Trophoblast cell (in vitro differentiated cells and primary cell): ENCODE results near the gene IRS1.

Source experiments
- DNase-seq, 2 donors: peaks; one replicate each; pipeline ENCODE4 v3.0.0-alpha.2; 2016
- H2AFZ ChIP-seq: 2 replicates; pipeline ENCODE4 v1.6.1; 2013; ENCODE audit warnings: low read length, moderate library complexity, mild to moderate bottlenecking; ENCODE audit not compliant: insufficient read depth, poor library complexity
- H2AK5ac ChIP-seq: 2 replicates; pipeline ENCODE4 v1.6.1; 2013; ENCODE audit warnings: mild to moderate bottlenecking, low read length
- H2BK120ac ChIP-seq: 2 replicates; pipeline ENCODE4 v1.6.1; 2013; ENCODE audit warnings: low read length, mild to moderate bottlenecking, moderate library complexity; ENCODE audit not compliant: insufficient read depth, poor library complexity
- H2BK12ac ChIP-seq: 2 replicates; pipeline ENCODE4 v1.6.1; 2013; ENCODE audit warnings: mild to moderate bottlenecking, low read length, moderate library complexity
- H2BK5ac ChIP-seq: 2 replicates; pipeline ENCODE4 v1.6.1; 2013; ENCODE audit warnings: low read length, low read depth, moderate library complexity, mild to moderate bottlenecking; ENCODE audit not compliant: poor library complexity
- H3K14ac ChIP-seq: 2 replicates; pipeline ENCODE4 v1.6.1; 2013; ENCODE audit warnings: mild to moderate bottlenecking, low read length
- H3K18ac ChIP-seq: 2 replicates; pipeline ENCODE4 v1.6.1; 2013; ENCODE audit warnings: mild to moderate bottlenecking, low read length
- H3K23ac ChIP-seq: 2 replicates; pipeline ENCODE4 v1.6.1; 2013; ENCODE audit warnings: low read length
- H3K27ac ChIP-seq: 2 replicates; pipeline ENCODE4 v1.5.1; 2013; ENCODE audit warnings: low read depth, mild to moderate bottlenecking, inconsistent platforms, low read length, moderate library complexity
- H3K27me3 ChIP-seq: 2 replicates; pipeline ENCODE4 v1.6.1; 2013; ENCODE audit warnings: inconsistent platforms, mild to moderate bottlenecking, low read length, moderate library complexity; ENCODE audit not compliant: insufficient read depth
- H3K36me3 ChIP-seq, 2 experiments: 1 replicate in 1 of 2; 2 replicates in 1 of 2; pipeline ENCODE4 v1.6.1; 2013; ENCODE audit warnings: low read length in 2 of 2, mild to moderate bottlenecking in 2 of 2, moderate library complexity in 1 of 2; ENCODE audit not compliant: insufficient read depth in 2 of 2, control insufficient read depth in 1 of 2
- H3K4ac ChIP-seq: 2 replicates; pipeline ENCODE4 v1.6.1; 2013; ENCODE audit warnings: low read depth, mild to moderate bottlenecking, low read length, moderate library complexity
- H3K4me1 ChIP-seq, 2 experiments: 1 replicate in 1 of 2; 2 replicates in 1 of 2; pipeline ENCODE4 v1.6.1; 2013; ENCODE audit warnings: low read length in 2 of 2, mild to moderate bottlenecking in 2 of 2, moderate library complexity in 1 of 2; ENCODE audit not compliant: insufficient read depth in 2 of 2, control insufficient read depth in 1 of 2
- H3K4me2 ChIP-seq: 2 replicates; pipeline ENCODE4 v1.6.1; 2013; ENCODE audit warnings: inconsistent platforms, mild to moderate bottlenecking, low read length, moderate library complexity
- H3K4me3 ChIP-seq: 2 replicates; pipeline ENCODE4 v1.5.1; 2013; ENCODE audit warnings: mild to moderate bottlenecking, low read depth, low read length, inconsistent platforms
- H3K79me1 ChIP-seq: one replicate; pipeline ENCODE4 v1.6.1; 2013; ENCODE audit warnings: low read length
- H3K79me2 ChIP-seq: 2 replicates; pipeline ENCODE4 v1.6.1; 2013; ENCODE audit warnings: low read length, mild to moderate bottlenecking; ENCODE audit not compliant: control insufficient read depth, insufficient read depth, poor library complexity
- H3K9ac ChIP-seq: 2 replicates; pipeline ENCODE4 v1.6.1; 2013; ENCODE audit warnings: mild to moderate bottlenecking, low read length
- H3K9me3 ChIP-seq: 2 replicates; pipeline ENCODE4 v1.6.1; 2013; ENCODE audit warnings: low read depth, mild to moderate bottlenecking, control low read depth, inconsistent platforms, low read length; ENCODE audit not compliant: insufficient read depth
- H4K12ac ChIP-seq: 2 replicates; pipeline ENCODE4 v1.6.1; 2013; ENCODE audit warnings: low read depth, mild to moderate bottlenecking, low read length, moderate library complexity
- H4K8ac ChIP-seq: 2 replicates; pipeline ENCODE4 v1.6.1; 2013; ENCODE audit warnings: low read depth, mild to moderate bottlenecking, low read length, moderate library complexity
- H4K91ac ChIP-seq: one replicate; pipeline ENCODE4 v1.6.1; 2013; ENCODE audit warnings: low read depth, mild to moderate bottlenecking, low read length, moderate library complexity
- WGBS: extraction: QIAGEN DNeasy Blood & Tissue Kit; methylation state at CpG from one replicate; pipeline ENCODE4 v1.1.7; 2013; ENCODE audit warnings: missing lambda C conversion rate; ENCODE audit not compliant: insufficient read length, insufficient coverage; ENCODE audit errors: extremely low coverage; 5-methylcytosine and 5-hydroxymethylcytosine counted together

Gene IRS1

DNA sequence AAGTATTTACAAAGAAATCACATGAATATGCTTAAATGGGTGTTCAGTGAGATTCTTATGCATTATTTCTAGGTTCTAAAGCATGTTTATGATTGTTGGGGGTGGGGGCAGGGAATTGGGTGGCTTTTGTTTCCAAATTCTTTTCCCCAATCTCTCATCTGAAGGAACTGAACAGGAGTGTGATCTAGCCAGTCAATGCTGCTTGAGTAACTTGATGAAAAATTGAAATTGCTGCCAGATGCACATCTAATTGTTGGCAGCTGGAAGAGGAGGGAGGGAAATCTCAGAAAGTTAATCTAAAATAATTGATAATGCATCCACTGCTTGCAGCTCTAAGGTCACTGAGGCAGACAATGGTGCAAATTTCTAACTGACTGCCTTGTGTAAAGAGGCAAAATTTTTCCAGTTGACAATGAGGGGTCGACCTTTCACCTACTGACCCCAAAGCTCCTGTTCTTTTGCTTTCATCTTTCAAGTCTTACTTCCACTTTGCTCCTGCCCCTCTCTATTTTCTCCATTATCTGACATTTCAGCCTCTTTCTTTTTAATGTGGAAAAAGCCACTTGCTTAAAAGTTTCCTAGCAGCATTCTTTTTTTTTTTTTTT, 53.3 kb downstream of the IRS1 start:
- no peak for DNase-seq
- H3K79me1 ChIP-seq = no peaks in the 10 kb centered on the region
- H2BK5ac ChIP-seq = no peak overlapping the region
- H3K79me2 ChIP-seq = no peaks in the 10 kb centered on the region
- no peak overlapping the region for H4K8ac ChIP-seq
- no peak overlapping the region for H4K12ac ChIP-seq
- no peak overlapping the region for H4K91ac ChIP-seq
- no peaks in the 10 kb centered on the region for H3K9me3 ChIP-seq
- peaks cover 4 to 10% of the 10 kb centered on the region in 2 experiments for H3K4me1 ChIP-seq
- H3K4me3 ChIP-seq = no peak overlapping the region
- peaks cover 2 to 3% of the 10 kb centered on the region in 2 experiments for H3K36me3 ChIP-seq
- no peak overlapping the region for H3K4ac ChIP-seq
- no peak overlapping the region for H2BK120ac ChIP-seq
- H3K27ac ChIP-seq = no peak overlapping the region
- no peak overlapping the region for H2BK12ac ChIP-seq
- no peak overlapping the region for H3K9ac ChIP-seq
- WGBS = no CpG with 5 or more reads among the region's 1 CpG
- H3K4me2 ChIP-seq = no peak overlapping the region
- no peak overlapping the region for H2AK5ac ChIP-seq
- H3K18ac ChIP-seq = no peak overlapping the region
- H3K14ac ChIP-seq = no peak overlapping the region
- H3K23ac ChIP-seq = no peak overlapping the region
- H3K27me3 ChIP-seq = no peaks in the 10 kb centered on the region
- no peak overlapping the region for H2AFZ ChIP-seq

DNA sequence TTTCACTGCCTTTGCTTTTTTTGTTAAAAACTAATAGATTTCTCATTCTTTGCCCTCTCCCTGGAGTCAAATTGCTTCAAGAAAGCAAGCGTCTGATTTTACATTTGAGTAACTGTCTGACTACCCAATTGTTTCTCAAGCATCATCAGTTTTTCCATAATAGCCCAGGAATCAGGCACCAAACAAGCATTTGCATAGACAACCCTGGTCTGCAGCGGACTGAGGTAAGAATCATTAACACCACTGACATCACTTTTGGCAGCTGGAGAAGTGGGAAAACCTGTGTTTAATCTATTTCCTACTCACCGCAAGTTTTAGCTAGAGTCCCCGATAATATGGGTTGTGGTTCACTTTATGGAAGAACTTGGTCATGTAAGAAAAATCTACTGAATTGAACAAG, 55.7 kb downstream of the IRS1 start:
- no peak overlapping the region for H2BK120ac ChIP-seq
- no peak overlapping the region for H2AFZ ChIP-seq
- no peak overlapping the region for H2AK5ac ChIP-seq
- H2BK12ac ChIP-seq = no peak overlapping the region
- peaks cover 0 to 3% of the 10 kb centered on the region in 2 experiments for H3K36me3 ChIP-seq
- no CpG with 5 or more reads among the region's 4 CpGs for WGBS
- H3K14ac ChIP-seq = no peak overlapping the region
- no peak overlapping the region for H3K27ac ChIP-seq
- no peak overlapping the region for H3K9ac ChIP-seq
- no peak overlapping the region for H4K91ac ChIP-seq
- no peak overlapping the region for H3K4me2 ChIP-seq
- no peak overlapping the region for H3K18ac ChIP-seq
- H3K9me3 ChIP-seq = no peaks in the 10 kb centered on the region
- H3K4me3 ChIP-seq = no peak overlapping the region
- H3K79me1 ChIP-seq = peaks cover under 1% of the 10 kb centered on the region
- H3K4ac ChIP-seq = no peak overlapping the region
- peaks cover 8 to 10% of the 10 kb centered on the region in 2 experiments for H3K4me1 ChIP-seq
- no peaks in the 10 kb centered on the region for H3K79me2 ChIP-seq
- H4K8ac ChIP-seq = no peak overlapping the region
- DNase-seq = no peak
- no peaks in the 10 kb centered on the region for H3K27me3 ChIP-seq
- H3K23ac ChIP-seq = no peak overlapping the region
- no peak overlapping the region for H4K12ac ChIP-seq
- H2BK5ac ChIP-seq = no peak overlapping the region

DNA sequence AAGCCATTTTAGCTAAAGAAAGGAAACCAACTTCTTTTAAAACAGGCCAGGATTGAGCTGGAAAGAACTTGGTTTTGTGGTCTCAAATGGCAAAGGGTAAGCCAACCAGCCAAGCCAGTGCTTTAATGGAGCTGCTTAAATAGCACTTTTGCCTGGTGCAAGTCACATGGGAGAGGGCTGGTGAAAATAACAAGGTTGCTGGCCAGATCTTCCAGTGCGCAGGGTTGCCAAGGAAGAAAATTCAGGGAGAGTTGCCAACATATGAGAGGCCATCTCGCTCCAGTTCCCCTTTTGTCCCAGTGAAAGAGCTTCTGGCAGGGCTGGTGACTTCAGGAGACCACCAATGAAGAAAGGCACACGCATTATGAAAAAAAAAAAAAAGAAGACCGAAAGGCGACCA, 57.3 kb downstream of the IRS1 start:
- no peak overlapping the region for H3K4me3 ChIP-seq
- H3K27ac ChIP-seq = no peak overlapping the region
- H2BK120ac ChIP-seq = no peak overlapping the region
- no peak overlapping the region for H4K8ac ChIP-seq
- peaks cover 9 to 14% of the 10 kb centered on the region in 2 experiments for H3K4me1 ChIP-seq
- H3K18ac ChIP-seq = peak overlapping the region; percentile 56
- H2BK5ac ChIP-seq = no peak overlapping the region
- H4K91ac ChIP-seq = no peak overlapping the region
- H3K4ac ChIP-seq = peak overlapping the region; percentile 28
- H2AFZ ChIP-seq = no peak overlapping the region
- no peak overlapping the region for H3K23ac ChIP-seq
- no peak for DNase-seq
- peak overlapping the region; percentile 76 for H3K14ac ChIP-seq
- no peaks in the 10 kb centered on the region for H3K9me3 ChIP-seq
- H2BK12ac ChIP-seq = peak overlapping the region; percentile 47
- no peaks in the 10 kb centered on the region for H3K79me2 ChIP-seq
- H2AK5ac ChIP-seq = no peak overlapping the region
- peaks cover 2% of the 10 kb centered on the region for H3K79me1 ChIP-seq
- H3K36me3 ChIP-seq = peaks cover 0 to 3% of the 10 kb centered on the region in 2 experiments
- H3K9ac ChIP-seq = no peak overlapping the region
- no peak overlapping the region for H3K4me2 ChIP-seq
- no CpG with 5 or more reads among the region's 5 CpGs for WGBS
- H4K12ac ChIP-seq = no peak overlapping the region
- H3K27me3 ChIP-seq = no peaks in the 10 kb centered on the region

DNA sequence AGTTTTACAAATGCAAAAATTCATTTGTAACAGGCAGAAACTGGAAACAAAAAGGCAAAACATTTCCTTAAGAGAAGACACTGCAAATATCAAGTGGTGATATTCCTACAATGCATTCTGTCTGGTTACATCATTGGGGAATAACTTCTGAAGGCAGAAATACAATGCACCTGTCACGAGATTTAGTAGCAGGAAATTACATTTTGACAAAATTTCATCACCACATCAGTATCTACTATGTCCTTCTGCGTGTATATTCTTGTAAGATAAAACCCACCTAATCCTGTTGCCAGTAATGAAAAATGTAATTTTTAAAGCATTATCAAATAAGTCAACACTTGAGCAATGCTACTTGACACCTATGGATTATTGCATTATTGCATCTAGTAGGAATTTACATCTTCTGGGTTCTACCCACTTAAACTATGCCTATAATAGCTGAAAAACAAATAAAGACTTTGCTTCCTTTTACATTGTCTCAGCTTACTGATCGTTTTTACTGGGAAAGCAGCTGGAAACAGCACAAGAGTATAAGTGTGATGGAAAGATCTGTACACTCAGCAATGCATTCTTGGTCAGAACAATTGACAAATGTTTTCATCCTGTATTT, 59.5 kb downstream of the IRS1 start:
- Histone ChIP-seq H2BK5ac (no peak overlapping the region), H2BK120ac (no peak overlapping the region), H3K9ac (no peak overlapping the region), H3K4me2 (no peak overlapping the region), H3K4me3 (no peak overlapping the region), H3K79me2 (no peaks in the 10 kb centered on the region), H3K4me1 (peaks cover 9 to 14% of the 10 kb centered on the region in 2 experiments), H4K91ac (no peak overlapping the region), H2BK12ac (no peak overlapping the region), H3K27ac (no peak overlapping the region), H3K18ac (no peak overlapping the region), H3K23ac (no peak overlapping the region), H3K14ac (no peak overlapping the region), H2AK5ac (no peak overlapping the region), H2AFZ (no peak overlapping the region), H4K12ac (no peak overlapping the region), H3K79me1 (peaks cover 2% of the 10 kb centered on the region), H3K27me3 (no peaks in the 10 kb centered on the region), H4K8ac (no peak overlapping the region), H3K36me3 (peaks cover 2 to 3% of the 10 kb centered on the region in 2 experiments), H3K4ac (no peak overlapping the region), H3K9me3 (no peaks in the 10 kb centered on the region)
- WGBS = no CpG with 5 or more reads among the region's 3 CpGs
- DNase-seq = no peak
